ENCODE results near the gene COL10A1.

The COL10A1 gene

DNA sequence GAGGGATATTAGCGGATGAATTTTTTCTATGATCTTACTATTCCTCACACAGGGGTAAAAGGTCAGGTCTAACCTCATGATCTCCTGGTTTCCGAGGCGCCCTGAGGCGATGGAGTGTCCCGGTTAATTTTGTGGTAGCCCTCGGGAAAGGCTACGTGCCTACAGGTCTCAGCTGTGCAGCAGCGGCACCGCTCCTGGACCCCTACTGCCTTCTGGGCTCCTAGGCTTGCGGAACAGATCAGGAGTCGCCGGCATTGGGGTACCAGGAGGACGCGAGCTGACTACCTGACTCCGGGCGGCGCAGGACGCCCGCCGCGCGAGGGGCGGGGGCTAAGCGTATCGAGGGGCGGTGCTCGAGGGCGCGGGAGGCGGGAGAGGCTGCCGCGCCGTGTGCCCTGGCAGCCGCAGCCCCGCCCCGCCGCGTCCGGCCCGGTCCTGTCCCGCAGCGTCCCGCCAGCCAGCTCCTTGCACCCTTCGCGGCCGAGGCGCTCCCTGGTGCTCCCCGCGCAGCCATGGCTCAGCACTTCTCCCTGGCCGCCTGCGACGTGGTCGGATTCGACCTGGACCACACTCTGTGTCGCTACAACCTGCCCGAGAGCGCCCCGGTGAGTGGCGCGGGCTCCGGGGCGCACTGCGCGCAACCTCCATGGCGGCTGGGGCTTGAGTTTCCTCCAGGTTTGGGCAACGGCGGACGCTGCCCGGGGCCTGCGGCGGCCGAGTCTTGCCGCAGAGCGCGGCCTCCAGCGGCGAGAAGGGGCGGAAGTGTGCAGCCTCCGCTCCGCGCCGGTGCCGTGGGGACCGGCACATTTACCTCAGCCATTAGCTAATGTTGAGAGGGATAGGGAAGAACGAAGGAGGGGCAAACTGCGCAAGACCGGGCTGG, 25.3 kb downstream of the COL10A1 start, which contains the start of gene NT5DC1 (continued):
- TF ChIP-seq ZSCAN4 (tag by site-specific recombination; IDR thresholded peaks at IDR 0.05) = peak; percentile 34
- TF ChIP-seq ZNF19 (tag by site-specific recombination; IDR thresholded peaks at IDR 0.05; ENCODE audit: low read depth) = no peak
- peak; percentile 94 for TF ChIP-seq ZNF324 (tag by site-specific recombination; IDR thresholded peaks at IDR 0.05)
- peak; percentile 69 for TF ChIP-seq ZNF843 (tag by site-specific recombination; IDR thresholded peaks at IDR 0.05)
- TF ChIP-seq KLF1 (tag by site-specific recombination; IDR thresholded peaks at IDR 0.05) = peak; percentile 62
- peak; percentile 93 for TF ChIP-seq ZNF391 (tag by site-specific recombination; IDR thresholded peaks at IDR 0.05; ENCODE audit: borderline replicate concordance, low read depth)
- no peak for TF ChIP-seq SETDB1 (IDR thresholded peaks at IDR 0.05; ENCODE audit: insufficient read length, low read length)
- no peak for TF ChIP-seq ZNF830 (tag by site-specific recombination; IDR thresholded peaks at IDR 0.05; ENCODE audit: low read depth)
- no peak for TF ChIP-seq ZNF280C (tag by site-specific recombination; IDR thresholded peaks at IDR 0.05)
- TF ChIP-seq ZNF335 (tag by site-specific recombination; conservative IDR thresholded peaks at IDR 0.05) = no peak; the same call in 1 of the 2 replicates
- TF ChIP-seq, protein P1, sequence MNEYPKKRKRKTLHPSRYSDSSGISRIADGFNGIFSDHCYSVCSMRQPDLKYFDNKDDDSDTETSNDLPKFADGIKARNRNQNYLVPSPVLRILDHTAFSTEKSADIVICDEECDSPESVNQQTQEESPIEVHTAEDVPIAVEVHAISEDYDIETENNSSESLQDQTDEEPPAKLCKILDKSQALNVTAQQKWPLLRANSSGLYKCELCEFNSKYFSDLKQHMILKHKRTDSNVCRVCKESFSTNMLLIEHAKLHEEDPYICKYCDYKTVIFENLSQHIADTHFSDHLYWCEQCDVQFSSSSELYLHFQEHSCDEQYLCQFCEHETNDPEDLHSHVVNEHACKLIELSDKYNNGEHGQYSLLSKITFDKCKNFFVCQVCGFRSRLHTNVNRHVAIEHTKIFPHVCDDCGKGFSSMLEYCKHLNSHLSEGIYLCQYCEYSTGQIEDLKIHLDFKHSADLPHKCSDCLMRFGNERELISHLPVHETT (tag by site-specific recombination; IDR thresholded peaks at IDR 0.05) = no peak; the same call in 1 of the 2 replicates
- peak; percentile 86 for TF ChIP-seq GLIS1 (tag by site-specific recombination; IDR thresholded peaks at IDR 0.05)
- no peak for TF ChIP-seq ZFP3 (tag by site-specific recombination; IDR thresholded peaks at IDR 0.05; ENCODE audit: low read depth)
- TF ChIP-seq ZNF76 (tag by site-specific recombination; IDR thresholded peaks at IDR 0.05; ENCODE audit: borderline replicate concordance, low read depth) = peak; percentile 68; the same call in 1 of the 2 replicates

- H3K4me3 ChIP-seq (ENCODE audit: low read depth, low read length) = no peak overlapping the region
- peaks cover 3% of the 10 kb centered on the region; the same call in 1 of the 2 replicates for H3K4me1 ChIP-seq (ENCODE audit: control insufficient read depth, insufficient read depth, low read length)
- ChIA-PET CTCF (interaction anchor here (0.7 to 4.1 kb wide), 2 partner anchors 13 to 88 kb away, joined by 3 to 89 read pairs; no protein-coding TSS in a partner anchor), POLR2A (no interaction called here)
- peaks cover 0 to 10% of the 10 kb centered on the region in 2 experiments; a peak in 1 of 3 replicates for H3K36me3 ChIP-seq (ENCODE audit: control insufficient read depth in 2 of 2, insufficient read depth in 1 of 2, low read length in 2 of 2)
- no peak for TF ChIP-seq ZBTB44 (tag by site-specific recombination; IDR thresholded peaks at IDR 0.05)
- TF ChIP-seq ZNF114 (tag by site-specific recombination; IDR thresholded peaks at IDR 0.05) = no peak
- TF ChIP-seq PRDM2 (tag by site-specific recombination; IDR thresholded peaks at IDR 0.05; ENCODE audit: borderline replicate concordance) = no peak
- TF ChIP-seq ZNF785 (tag by site-specific recombination; IDR thresholded peaks at IDR 0.05) = no peak
- no peak for TF ChIP-seq ZBTB20 (tag by site-specific recombination; IDR thresholded peaks at IDR 0.05)
- H3K9me3 ChIP-seq (ENCODE audit: control insufficient read depth, insufficient read depth, low read depth, low read length) = no peaks in the 10 kb centered on the region
- no peak overlapping the region for H3K27ac ChIP-seq (ENCODE audit: extremely low read depth, low read depth, low read length)
Observed at GRCh38 chr6:116099036-116099435, 26.9 kb downstream of the COL10A1 start.

All from HEK293 (cell line).